HG03103 (cell line): ENCODE measurements around the gene PTTG1.
A peak's percentile ranks its signal among the peaks of the same experiment; 100 is the strongest.
"Not testable (repeated sequence)": the region's sequence is repeated elsewhere in the genome, so short reads cannot be mapped to it uniquely, and the experiment has no call there.

Source experiments
- ATAC-seq: cut with Tn5 transposase; IDR thresholded peaks from one replicate; pipeline ENCODE4 v1.9.1; 2021; ENCODE audit warnings: low read depth; ENCODE audit not compliant: unreplicated experiment

PTTG1 gene

DNA sequence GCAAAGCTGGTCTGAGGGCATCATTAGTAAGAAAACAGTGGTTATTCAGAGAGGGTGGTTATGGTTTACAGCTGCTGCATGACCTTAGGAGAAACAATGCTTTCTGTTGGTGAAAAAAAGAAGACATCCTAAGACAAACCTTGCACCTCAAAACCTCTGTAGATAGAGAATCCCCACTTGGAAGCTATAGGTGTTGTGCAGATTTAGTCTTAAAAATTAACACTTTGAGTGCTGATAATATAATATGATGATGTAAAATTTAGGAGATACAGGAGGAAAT, 1.4 kb upstream of the PTTG1 start:
- ATAC-seq, result no peak

DNA sequence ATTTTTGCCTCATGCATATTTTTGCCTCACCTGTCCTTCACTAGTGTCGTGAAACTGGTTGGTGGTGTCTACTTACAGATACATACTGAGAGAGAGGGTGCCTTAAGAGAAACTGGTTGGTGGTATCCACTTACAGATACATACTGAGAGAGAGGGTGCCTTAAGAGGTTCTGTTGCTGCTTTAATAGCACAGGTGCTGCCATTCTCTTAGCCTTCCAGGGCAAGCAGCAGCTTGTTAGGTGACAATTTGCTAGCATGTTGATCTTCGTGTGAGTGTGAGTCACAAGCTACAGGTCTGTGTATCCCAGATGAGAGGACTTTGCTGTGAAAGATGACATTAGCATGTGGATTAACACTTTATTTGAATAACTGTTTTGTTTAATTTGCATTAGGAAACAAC, 1.4 kb downstream of the PTTG1 start:
- ATAC-seq, result no peak

DNA sequence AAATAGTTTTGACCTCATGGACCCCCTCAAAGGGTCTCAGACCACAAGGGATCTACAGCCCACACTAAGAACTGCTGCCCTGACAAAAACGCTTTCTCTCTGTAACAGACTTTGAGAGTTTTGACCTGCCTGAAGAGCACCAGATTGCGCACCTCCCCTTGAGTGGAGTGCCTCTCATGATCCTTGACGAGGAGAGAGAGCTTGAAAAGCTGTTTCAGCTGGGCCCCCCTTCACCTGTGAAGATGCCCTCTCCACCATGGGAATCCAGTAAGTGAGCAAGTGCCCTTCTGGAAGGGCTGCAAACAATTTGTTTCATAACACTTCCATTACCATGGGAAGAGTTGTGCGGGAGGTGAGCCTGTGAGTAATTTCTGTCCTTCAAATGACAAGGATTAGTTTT, 6.0 kb downstream of the PTTG1 start:
- no peak for ATAC-seq

DNA sequence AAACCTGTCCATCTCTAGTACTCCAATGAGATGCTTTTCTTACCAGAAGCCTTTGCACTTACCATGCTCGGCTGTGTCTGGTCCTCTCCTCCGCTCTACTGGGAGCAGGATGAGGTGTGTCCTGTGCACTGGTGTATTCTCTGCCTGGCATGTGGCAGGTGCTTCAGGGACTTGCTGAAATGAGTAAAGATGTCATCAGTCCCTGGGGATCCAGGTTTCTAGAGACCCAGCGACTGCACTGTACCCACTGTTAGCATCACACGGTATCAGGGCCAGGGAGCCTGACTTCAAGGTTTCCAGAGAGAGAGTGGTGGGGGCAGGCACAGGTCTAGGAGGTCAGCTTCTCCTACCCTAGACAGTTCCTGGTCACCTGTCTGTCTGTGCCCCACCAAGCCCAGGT, 10.5 kb downstream of the PTTG1 start:
- ATAC-seq, result no peak

- no peak for ATAC-seq
These were observed 11.1 kb downstream of the PTTG1 start for GRCh38 chr5:160432787-160433186.

GRCh38 chr5:160434022-160434531, 12.4 kb downstream of the PTTG1 start:
- ATAC-seq, result peak; percentile 83

DNA sequence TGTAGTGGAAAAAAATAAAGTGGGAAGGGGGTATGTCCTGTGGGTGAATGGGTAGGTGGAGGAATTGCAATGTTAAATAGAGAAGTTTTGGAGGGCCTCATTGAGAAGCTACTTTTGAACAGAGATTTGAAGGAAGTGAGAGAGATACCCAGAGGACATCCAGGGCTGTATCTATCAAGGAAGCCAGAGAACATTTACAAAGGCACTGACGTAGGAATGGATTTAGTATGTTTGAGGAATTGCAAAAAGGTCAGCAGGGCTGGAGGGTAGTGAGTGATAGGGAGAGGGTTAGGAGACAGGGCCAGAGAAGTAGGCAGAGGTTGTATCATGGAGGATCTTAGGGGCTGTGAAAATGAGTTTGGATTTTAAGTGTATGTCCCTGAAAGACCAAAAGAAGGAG, 13.9 kb downstream of the PTTG1 start:
- no peak for ATAC-seq

- no peak for ATAC-seq
These were observed 14.4 kb downstream of the PTTG1 start for GRCh38 chr5:160436017-160436416.

DNA sequence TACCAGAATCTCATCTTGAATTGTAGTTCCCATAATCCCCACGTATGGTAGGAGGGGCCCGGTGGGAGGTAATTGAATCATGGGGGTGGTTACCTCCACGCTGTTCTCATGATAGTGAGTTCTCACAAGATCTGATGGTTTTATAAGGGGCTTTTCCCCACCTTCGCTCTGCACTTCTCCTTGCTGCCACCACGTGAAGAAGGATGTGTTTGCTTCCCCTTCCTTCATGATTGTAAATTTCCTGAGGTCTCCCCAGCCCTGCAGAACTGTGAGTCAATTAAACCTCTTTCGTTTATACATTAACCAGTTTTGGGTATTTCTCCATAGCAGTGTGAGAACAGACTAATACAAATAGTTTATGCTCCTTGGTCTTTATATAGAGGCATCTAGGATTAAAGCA, 15.0 kb downstream of the PTTG1 start:
- ATAC-seq, result not testable (repeated sequence)

DNA sequence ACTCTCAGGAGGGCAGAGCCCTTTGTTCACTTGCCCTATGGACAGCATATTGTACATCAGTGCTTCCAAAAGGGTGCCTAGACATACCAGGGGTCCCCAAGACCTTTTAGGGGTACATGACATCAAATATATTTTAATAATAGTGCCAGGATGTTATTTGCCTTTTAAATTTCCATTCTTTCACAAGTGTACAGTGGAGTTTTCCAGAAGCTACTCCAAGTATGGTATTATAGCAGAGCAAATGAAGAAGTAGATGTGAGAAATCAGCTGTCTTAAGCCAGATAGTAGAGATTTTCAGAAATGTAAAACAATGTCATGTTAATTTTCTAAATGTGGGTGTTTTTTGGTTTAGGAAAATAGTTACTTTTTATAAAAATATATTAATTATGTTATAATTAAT, 15.6 kb downstream of the PTTG1 start:
- no peak for ATAC-seq

- peak; percentile 24 for ATAC-seq
These were observed 16.9 kb downstream of the PTTG1 start for GRCh38 chr5:160438316-160439204.

GRCh38 chr5:160439205-160439600, 17.5 kb downstream of the PTTG1 start:
- ATAC-seq, result peak; percentile 51

GRCh38 chr5:160441311-160441781, 19.7 kb downstream of the PTTG1 start:
- no peak for ATAC-seq

GRCh38 chr5:160442824-160443431, 21.3 kb downstream of the PTTG1 start:
- ATAC-seq, result no peak

DNA sequence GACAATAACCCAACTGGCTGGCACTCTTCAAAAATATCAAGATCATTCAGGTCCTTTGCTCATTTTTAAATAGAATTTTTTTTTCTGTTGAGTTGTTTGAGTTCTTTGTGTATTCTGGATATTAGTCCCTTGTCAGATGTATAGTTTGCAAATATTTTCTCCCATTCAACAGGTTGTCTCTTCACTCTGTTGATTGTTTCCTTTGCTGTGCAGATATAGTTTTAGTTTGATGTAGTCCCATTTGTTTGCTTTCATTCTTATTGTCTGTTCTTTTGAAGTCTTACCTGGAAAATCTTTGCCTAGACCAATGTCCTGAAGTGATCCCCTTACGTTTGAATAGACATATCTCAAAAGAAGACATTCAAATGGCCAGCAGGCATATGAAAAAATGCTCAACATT, 22.8 kb downstream of the PTTG1 start:
- ATAC-seq, result no peak

- no peak for ATAC-seq
These were observed 23.5 kb downstream of the PTTG1 start for GRCh38 chr5:160445132-160445531.

DNA sequence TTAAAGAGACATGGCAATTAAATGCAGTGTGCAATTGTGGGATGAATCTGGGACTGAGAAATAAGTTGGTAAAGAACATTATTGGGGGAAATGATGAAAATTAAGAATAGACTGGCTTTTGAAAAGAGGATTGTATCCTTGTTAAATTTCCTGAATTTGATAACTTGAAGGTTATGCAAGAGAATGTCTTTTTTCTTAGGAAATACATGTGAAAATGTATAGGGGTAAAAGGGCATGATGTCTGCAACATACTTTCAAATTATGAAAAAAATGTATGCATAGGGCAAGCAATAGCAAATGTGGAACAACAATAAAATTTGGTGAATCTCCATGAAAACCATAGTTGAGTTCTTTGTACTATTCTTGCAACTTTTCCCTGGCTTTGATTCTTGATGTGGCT, 24.1 kb downstream of the PTTG1 start:
- no peak for ATAC-seq

DNA sequence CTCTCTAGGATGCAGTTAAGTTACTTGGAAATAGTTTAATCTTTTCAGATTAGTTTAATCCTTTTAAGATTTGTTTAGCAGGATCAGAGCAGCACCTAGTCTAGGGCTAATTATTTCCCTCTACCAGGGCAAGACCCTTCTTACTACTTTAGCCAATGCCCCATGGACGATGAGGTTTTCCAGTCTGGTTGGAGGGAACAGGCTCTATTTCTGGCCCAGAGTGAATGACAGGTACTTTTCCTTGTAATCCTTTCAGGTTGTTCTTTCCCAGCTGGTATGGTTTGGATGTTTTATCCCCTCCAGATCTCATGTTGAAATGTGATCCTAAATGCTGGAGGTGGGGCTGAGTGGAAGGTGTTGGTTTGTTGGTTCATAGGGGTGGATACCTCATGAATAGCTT, 27.2 kb downstream of the PTTG1 start:
- no peak for ATAC-seq

- ATAC-seq, result no peak
These were observed 27.8 kb downstream of the PTTG1 start for GRCh38 chr5:160449458-160449857.

- ATAC-seq, result peak; percentile 43
These were observed 28.7 kb downstream of the PTTG1 start for GRCh38 chr5:160450164-160450932.

DNA sequence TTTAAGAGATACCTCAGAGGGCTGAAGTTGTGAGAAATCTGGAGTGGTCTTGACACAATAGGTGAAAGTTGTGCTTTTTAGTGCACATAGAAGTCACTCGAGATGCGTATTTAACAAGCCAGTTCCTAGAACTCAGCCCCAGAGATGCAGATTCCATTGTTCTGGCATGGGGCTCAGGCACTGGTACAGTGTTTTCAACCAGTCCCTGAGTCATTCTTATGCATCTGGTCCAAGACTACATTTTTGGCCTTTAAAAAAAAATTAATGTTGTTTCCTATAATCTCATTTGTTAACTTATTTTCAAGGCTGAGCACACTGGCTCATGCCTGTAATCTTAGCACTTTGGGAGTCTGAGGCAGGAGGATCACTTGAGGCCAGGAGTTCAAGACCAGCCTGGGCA, 29.6 kb downstream of the PTTG1 start:
- no peak for ATAC-seq
